Muscle of leg (tissue), 11 donors: ENCODE measurements around the gene CALML3. TPM values are rescaled to one million over a fixed set of nuclear protein-coding genes. Genes with fewer than 3 reads are reported as not detected.

Source experiments
- DNase-seq: peaks from one replicate; pipeline ENCODE4 v3.0.0; 2013
- H3K27ac ChIP-seq: one replicate; pipeline ENCODE4 v1.5.1; 2013; ENCODE audit warnings: mild to moderate bottlenecking, low read length, control low read depth
- H3K27me3 ChIP-seq: one replicate; pipeline ENCODE4 v1.6.1; 2013; ENCODE audit warnings: low read length; ENCODE audit not compliant: control insufficient read depth, insufficient read depth
- H3K36me3 ChIP-seq: one replicate; pipeline ENCODE4 v1.6.1; 2013; ENCODE audit warnings: low read length; ENCODE audit not compliant: control insufficient read depth, insufficient read depth
- H3K4me1 ChIP-seq: one replicate; pipeline ENCODE4 v1.6.1; 2013; ENCODE audit warnings: low read length; ENCODE audit not compliant: control insufficient read depth, insufficient read depth
- H3K4me3 ChIP-seq: one replicate; pipeline ENCODE4 v1.5.1; 2013; ENCODE audit warnings: low read length, control low read depth
- H3K9me3 ChIP-seq: replicated peaks from 2 replicates; pipeline ENCODE4 v1.6.1; 2013; ENCODE audit warnings: low read depth, low read length; ENCODE audit not compliant: control insufficient read depth
- WGBS: methylation state at CpG from one replicate; pipeline ENCODE4 v1.1.5; 2013; ENCODE audit warnings: missing lambda C conversion rate; ENCODE audit not compliant: insufficient coverage; 5-methylcytosine and 5-hydroxymethylcytosine counted together
- polyA plus RNA-seq, 8 donors: library from polyadenylated mRNA; unstranded; fragments of 120-200 nt; gene quantifications; one replicate each; pipeline versions ENCODE4 v1.2.1 to v1.2.3, GENCODE V29; 2013; ENCODE audit warnings: inconsistent platforms in 1 of 8, low replicate concordance in 1 of 8; ENCODE audit not compliant: insufficient read length in 8 of 8, insufficient read depth in 1 of 8
- total RNA-seq: library from RNA; stranded (reverse); fragments of 120-200 nt; gene quantifications from one replicate; pipeline ENCODE4 v1.2.4, GENCODE V29; 2013

CALML3 gene
- total and polyA plus RNA-seq, 9 donors = 0.09 to 0.79 (median 0.33) TPM; not detected in 1

DNA sequence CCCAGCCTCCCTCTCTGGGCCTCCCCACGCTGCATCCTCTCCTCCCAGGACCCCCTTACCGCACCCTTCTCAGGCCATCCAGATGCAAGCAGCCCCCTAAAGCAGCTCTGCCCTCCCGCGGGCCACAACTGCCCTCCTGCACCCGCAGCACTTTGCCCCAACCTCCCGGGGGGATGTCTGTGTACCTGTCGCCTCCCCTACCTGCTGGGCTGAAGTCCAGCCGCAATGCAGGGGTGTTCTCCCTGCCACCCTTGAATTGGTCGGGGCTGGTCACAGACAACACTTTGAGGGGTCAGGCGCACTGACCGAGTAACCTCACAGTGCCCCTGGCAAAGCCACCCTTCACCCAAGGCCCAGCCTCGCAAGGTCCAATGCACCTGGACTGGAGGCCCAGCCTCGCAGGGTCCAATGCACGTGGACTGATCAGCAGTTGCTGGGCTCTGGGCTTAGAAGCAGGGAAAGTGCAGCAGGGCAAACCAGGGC is 17.1 kb upstream of the CALML3 start:
- Histone ChIP-seq H3K4me3 (no peak overlapping the region), H3K27ac (no peak overlapping the region), H3K4me1 (peaks cover 2% of the 10 kb centered on the region), H3K36me3 (no peaks in the 10 kb centered on the region), H3K9me3 (no peaks in the 10 kb centered on the region), H3K27me3 (no peaks in the 10 kb centered on the region)
- no peak for DNase-seq
- 90% methylated on average over 14 of the region's 14 CpGs for WGBS

- Histone ChIP-seq H3K4me1 (peaks cover 2% of the 10 kb centered on the region), H3K36me3 (no peaks in the 10 kb centered on the region), H3K27ac (no peak overlapping the region), H3K9me3 (no peaks in the 10 kb centered on the region), H3K27me3 (no peaks in the 10 kb centered on the region), H3K4me3 (no peak overlapping the region)
- 87% methylated on average over 16 of the region's 18 CpGs for WGBS
- no peak for DNase-seq
These were observed 16.6 kb upstream of the CALML3 start for GRCh38 chr10:5508161-5508604.

DNA sequence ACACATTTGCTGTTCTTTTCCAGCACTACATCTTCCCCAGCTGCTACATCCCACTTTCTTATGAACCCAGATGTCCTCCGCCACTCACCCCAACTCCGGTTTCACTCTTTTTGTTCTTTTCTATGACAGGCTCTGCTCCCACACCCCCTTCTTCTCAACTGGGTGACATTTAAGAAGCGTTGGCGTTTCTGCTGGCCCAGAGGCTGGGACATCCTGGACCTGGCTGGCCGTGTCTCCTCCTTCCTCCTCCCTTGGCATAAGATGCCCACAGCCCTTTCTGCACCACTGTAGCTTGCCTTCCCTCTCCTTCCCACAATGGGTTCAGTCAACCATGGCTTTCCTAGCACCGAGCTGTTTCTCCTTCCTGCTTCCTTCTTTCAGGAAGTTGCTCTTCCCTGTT is 16.0 kb upstream of the CALML3 start:
- H3K4me3 ChIP-seq = no peak overlapping the region
- H3K27me3 ChIP-seq = no peaks in the 10 kb centered on the region
- H3K36me3 ChIP-seq = no peaks in the 10 kb centered on the region
- no peak for DNase-seq
- H3K4me1 ChIP-seq = peaks cover 2% of the 10 kb centered on the region
- no peaks in the 10 kb centered on the region for H3K9me3 ChIP-seq
- WGBS = 79% methylated on average over 5 of the region's 6 CpGs
- H3K27ac ChIP-seq = no peak overlapping the region

- no peak overlapping the region for H3K4me3 ChIP-seq
- no peak overlapping the region for H3K27ac ChIP-seq
- no peaks in the 10 kb centered on the region for H3K9me3 ChIP-seq
- 100% methylated on average over 6 of the region's 9 CpGs for WGBS
- H3K27me3 ChIP-seq = no peaks in the 10 kb centered on the region
- no peak for DNase-seq
- H3K4me1 ChIP-seq = peaks cover 2% of the 10 kb centered on the region
- H3K36me3 ChIP-seq = no peaks in the 10 kb centered on the region
These were observed 15.5 kb upstream of the CALML3 start for GRCh38 chr10:5509236-5509635.

DNA sequence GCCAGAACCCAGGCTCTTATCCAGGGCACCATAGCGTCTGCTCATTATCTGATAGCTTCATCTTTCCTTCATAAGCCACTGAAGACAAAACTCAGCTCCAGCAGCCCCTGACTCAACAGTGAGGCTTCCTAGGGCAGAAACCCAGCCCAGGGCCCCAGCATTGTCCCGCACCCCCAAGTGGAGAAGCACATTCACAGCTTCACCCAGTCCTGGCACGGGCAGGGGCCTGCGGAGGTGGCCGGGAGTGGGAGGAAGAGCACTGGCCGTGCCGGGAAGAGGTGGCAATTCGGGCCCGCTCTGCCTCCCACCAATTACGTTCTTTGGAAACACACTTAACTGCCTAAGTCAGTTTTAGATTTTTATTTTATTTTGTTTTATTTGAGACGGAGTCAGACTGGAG is 15.1 kb upstream of the CALML3 start:
- DNase-seq = no peak
- 86% methylated on average over 2 of the region's 11 CpGs for WGBS
- Histone ChIP-seq H3K4me1 (peaks cover 2% of the 10 kb centered on the region), H3K36me3 (no peaks in the 10 kb centered on the region), H3K9me3 (no peaks in the 10 kb centered on the region), H3K27me3 (no peaks in the 10 kb centered on the region), H3K4me3 (no peak overlapping the region), H3K27ac (no peak overlapping the region)

DNA sequence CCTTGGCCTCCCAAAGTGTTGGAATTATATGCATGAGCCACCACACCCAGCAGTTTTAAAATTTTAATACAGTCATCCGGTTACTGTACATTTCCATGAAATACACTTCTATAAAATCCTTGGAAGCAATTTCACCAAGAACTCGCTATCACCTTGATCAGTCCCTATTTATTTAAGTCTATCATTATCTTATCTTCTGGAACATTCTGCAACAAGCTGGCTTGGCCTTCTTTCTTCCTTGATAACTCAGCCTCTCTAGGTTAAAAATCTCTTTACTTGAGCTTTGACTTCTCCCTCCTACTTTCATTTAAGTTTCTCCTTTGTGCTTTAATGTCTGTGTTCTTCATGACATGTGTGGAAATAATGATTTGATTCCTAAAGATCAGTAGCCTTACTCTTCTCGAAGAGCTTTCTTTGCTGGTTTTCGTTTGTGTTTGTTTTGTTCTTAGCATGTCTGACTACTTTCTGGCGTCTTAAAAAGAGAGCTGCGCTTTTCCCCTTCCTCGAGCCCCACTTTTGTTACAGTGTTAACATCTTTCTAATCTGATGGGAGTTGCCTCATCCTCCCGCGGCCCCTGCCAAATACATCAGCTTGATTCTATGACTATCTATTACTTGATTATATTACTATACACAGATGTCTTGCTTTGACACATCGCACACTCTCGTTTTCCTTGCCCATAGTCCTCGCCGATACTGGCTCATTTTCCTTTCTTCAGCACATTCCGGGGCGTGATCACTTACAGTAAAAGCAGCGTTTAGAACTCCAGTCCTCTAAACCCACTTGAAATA is 14.3 kb upstream of the CALML3 start:
- Histone ChIP-seq H3K4me1 (peaks cover 3% of the 10 kb centered on the region), H3K27ac (no peak overlapping the region), H3K4me3 (no peak overlapping the region), H3K9me3 (no peaks in the 10 kb centered on the region), H3K36me3 (no peaks in the 10 kb centered on the region), H3K27me3 (no peaks in the 10 kb centered on the region)
- 48% methylated on average over 10 of the region's 16 CpGs for WGBS
- peak; percentile 77 for DNase-seq

GRCh38 chr10:5511231-5511884 is 13.4 kb upstream of the CALML3 start:
- H3K4me3 ChIP-seq = no peak overlapping the region
- H3K27ac ChIP-seq = no peak overlapping the region
- H3K4me1 ChIP-seq = peaks cover 8% of the 10 kb centered on the region
- H3K27me3 ChIP-seq = no peaks in the 10 kb centered on the region
- WGBS = 90% methylated on average over 31 of the region's 32 CpGs
- DNase-seq = no peak
- H3K36me3 ChIP-seq = no peaks in the 10 kb centered on the region
- no peaks in the 10 kb centered on the region for H3K9me3 ChIP-seq

DNA sequence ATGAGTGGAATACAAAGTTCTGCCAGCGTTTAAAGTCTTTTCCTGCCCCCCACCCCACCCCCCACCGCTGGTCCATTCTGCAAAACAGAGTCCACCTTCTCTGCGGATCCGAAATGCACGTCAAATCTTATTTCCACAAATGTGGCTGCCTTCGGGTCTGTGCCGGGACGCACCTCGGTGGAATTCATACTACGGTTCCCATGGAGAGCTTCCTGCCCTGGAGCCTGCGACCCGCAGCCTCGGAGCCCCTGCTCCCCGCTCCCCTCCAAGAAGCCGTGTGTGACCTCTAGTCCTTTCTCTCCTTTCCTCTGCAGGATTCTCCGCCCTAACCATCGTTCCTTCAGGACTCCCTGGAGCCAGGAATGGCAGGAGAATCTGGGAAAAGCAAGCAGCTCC is 12.9 kb upstream of the CALML3 start:
- no peak for DNase-seq
- 87% methylated on average over 17 of the region's 17 CpGs for WGBS
- Histone ChIP-seq H3K4me1 (peaks cover 8% of the 10 kb centered on the region), H3K9me3 (no peaks in the 10 kb centered on the region), H3K27me3 (no peaks in the 10 kb centered on the region), H3K36me3 (no peaks in the 10 kb centered on the region), H3K27ac (no peak overlapping the region), H3K4me3 (no peak overlapping the region)

DNA sequence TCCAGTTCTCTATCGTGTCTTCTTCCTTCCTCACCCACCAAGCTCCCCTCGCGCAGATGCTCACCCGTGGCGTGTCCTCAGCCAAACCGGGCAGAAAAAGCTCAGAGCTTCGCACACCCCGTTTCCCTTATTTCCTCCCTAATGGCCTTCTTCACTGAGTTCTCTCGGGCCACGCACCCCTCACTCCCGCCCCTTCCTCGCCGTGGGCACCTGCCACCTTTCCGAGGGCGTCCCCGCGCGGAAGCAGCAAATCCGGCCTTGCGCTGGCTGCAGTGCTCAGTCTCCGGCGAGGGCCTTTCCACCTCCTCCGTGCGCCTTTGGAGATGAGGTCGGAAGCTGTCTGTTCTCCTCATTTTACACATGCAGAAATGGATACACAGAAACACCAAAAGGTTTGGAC is 12.4 kb upstream of the CALML3 start:
- no peak overlapping the region for H3K4me3 ChIP-seq
- no peaks in the 10 kb centered on the region for H3K27me3 ChIP-seq
- 88% methylated on average over 25 of the region's 25 CpGs for WGBS
- no peaks in the 10 kb centered on the region for H3K36me3 ChIP-seq
- H3K9me3 ChIP-seq = no peaks in the 10 kb centered on the region
- no peak overlapping the region for H3K27ac ChIP-seq
- no peak for DNase-seq
- peaks cover 8% of the 10 kb centered on the region for H3K4me1 ChIP-seq

- Histone ChIP-seq H3K27me3 (no peaks in the 10 kb centered on the region), H3K4me1 (peaks cover 8% of the 10 kb centered on the region), H3K27ac (no peak overlapping the region), H3K9me3 (no peaks in the 10 kb centered on the region), H3K4me3 (no peak overlapping the region), H3K36me3 (no peaks in the 10 kb centered on the region)
- WGBS = 83% methylated on average over 10 of the region's 15 CpGs
- no peak for DNase-seq
These were observed 11.7 kb upstream of the CALML3 start for GRCh38 chr10:5512881-5513612.
